CD8-positive, alpha-beta memory T cell (primary cell): Measurements from ENCODE around the gene FEM1B. TPM values are rescaled to one million over a fixed set of nuclear protein-coding genes. Genes with fewer than 3 reads are reported as not detected.

Source experiments
- CTCF ChIA-PET: fragments of 350-600 bp; sonication (Branson Sonifier 250); formaldehyde crosslinking; loops from one replicate; lab custom pipeline; 2021; ENCODE audit warnings: antibody characterized with exemption; lab: Charles Lee
- POLR2A ChIA-PET: fragments of 350-600 bp; sonication (Branson Sonifier 250); formaldehyde crosslinking; loops from one replicate; lab custom pipeline; 2021; ENCODE audit warnings: antibody characterized with exemption; lab: Charles Lee
- DNase-seq, 5 donors: peaks; one replicate each; pipeline versions ENCODE4 v3.0.0 to v3.0.0-alpha.2; 2020 to 2022; ENCODE audit warnings: mixed read lengths in 1 of 5
- H3K27ac ChIP-seq: one replicate; pipeline ENCODE4 v1.7.0; 2013; ENCODE audit warnings: low read depth, mild to moderate bottlenecking, low read length, moderate library complexity
- H3K27me3 ChIP-seq: 2 replicates; pipeline ENCODE4 v1.7.0; 2013; ENCODE audit warnings: low read length, mild to moderate bottlenecking; ENCODE audit not compliant: insufficient read depth, poor library complexity, severe bottlenecking
- H3K36me3 ChIP-seq: 2 replicates; pipeline ENCODE4 v1.7.0; 2013; ENCODE audit warnings: mild to moderate bottlenecking, low read length, moderate library complexity; ENCODE audit not compliant: insufficient read depth
- H3K4me1 ChIP-seq: 2 replicates; pipeline ENCODE4 v1.7.0; 2013; ENCODE audit warnings: mild to moderate bottlenecking, low read length, moderate library complexity; ENCODE audit not compliant: insufficient read depth
- H3K4me3 ChIP-seq: 2 replicates; pipeline ENCODE4 v1.7.0; 2013; ENCODE audit warnings: mild to moderate bottlenecking, low read length
- H3K9me3 ChIP-seq: 2 replicates; pipeline ENCODE4 v1.7.0; 2013; ENCODE audit warnings: mild to moderate bottlenecking, low read length
- H3K27ac Mint-ChIP-seq, 8 donors: one replicate each; pipeline ENCODE4 v1.8.0; 2020 to 2021; ENCODE audit warnings: mixed read lengths in 8 of 8, mild to moderate bottlenecking in 6 of 8, inconsistent platforms in 3 of 8, moderate library complexity in 3 of 8
- H3K27me3 Mint-ChIP-seq, 2 donors: one replicate each; pipeline ENCODE4 v1.8.0; 2020 to 2021; ENCODE audit warnings: mixed read lengths in 2 of 2, mild to moderate bottlenecking in 1 of 2, moderate library complexity in 1 of 2
- H3K36me3 Mint-ChIP-seq, 3 donors: one replicate each; pipeline ENCODE4 v1.8.0; 2020 to 2021; ENCODE audit warnings: mixed read lengths in 3 of 3, inconsistent platforms in 1 of 3, mild to moderate bottlenecking in 1 of 3
- H3K4me1 Mint-ChIP-seq, 3 donors: one replicate each; pipeline ENCODE4 v1.8.0; 2020 to 2021; ENCODE audit warnings: mixed read lengths in 3 of 3, inconsistent platforms in 1 of 3, mild to moderate bottlenecking in 1 of 3
- H3K4me3 Mint-ChIP-seq, 7 donors: one replicate each; pipeline ENCODE4 v1.8.0; 2020 to 2021; ENCODE audit warnings: mixed read lengths in 7 of 7, mild to moderate bottlenecking in 6 of 7, moderate library complexity in 4 of 7, inconsistent platforms in 2 of 7
- H3K9me3 Mint-ChIP-seq, 5 donors: one replicate each; pipeline ENCODE4 v1.8.0; 2020 to 2022; ENCODE audit warnings: mixed read lengths in 5 of 5, mild to moderate bottlenecking in 3 of 5, moderate library complexity in 2 of 5, inconsistent platforms in 1 of 5
- polyA plus RNA-seq: library from polyadenylated mRNA; unstranded; fragments of 300-500 nt; fragmentation: Illumina TruSeq; gene quantifications from one replicate; pipeline ENCODE4 v1.2.3, GENCODE V29; 2021
- total RNA-seq, 2 experiments: library from RNA; stranded (reverse); gene quantifications; one replicate each; pipeline ENCODE4 v1.2.3, GENCODE V29; 2021

The FEM1B gene
- total and polyA plus RNA-seq, 3 experiments from 2014 or later: 16.9 to 39.6 (median 37.7) TPM

DNA sequence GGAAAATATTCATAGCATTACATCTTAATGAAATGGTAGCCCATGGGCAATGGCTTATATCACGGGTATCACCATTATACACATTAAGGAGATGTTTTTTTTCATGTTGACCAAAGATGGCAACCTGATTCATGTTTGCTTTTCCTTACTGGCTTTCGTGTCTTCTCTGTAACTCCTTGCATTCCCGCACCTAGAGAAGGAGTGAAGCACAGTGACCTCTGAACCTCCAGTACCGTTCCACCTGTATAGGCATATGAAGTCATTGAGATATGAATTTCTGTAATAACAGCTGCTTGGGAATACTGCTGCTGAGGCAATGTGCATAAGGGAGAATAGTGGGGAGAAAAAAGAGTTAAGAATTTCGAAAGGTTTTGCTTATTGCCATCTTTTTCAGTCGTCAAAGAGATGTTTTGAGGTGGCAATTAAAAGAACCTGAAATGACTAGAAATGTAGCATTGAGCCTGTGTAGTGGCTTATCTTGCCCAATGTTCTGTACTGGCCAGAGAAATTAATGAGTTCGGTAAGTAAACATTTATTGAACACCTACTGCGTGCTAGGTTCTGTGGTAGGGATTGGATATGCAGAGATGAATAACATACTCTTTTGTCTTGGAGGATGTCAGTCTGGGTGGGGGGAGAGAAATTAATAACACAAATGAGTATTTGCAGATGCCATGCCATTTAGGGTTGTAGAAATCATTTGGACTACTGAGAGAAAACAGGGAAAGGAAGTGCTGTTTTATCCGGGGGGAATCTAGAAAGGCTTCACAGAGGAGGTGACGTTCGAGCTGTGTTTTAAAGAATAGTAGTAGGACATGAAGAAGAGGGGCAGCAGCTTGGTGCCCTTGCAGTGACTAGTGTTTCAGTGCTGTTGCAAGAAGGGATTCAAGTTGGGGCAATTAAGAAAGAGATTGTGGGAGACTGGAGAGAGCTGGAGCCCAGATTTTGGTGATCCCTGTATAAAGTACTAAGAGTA, 2.5 kb downstream of the FEM1B start:
- H3K27ac ChIP-seq: peak overlapping the region; percentile 89
- Mint-ChIP-seq H3K9me3 (no peaks in the 10 kb centered on the region), H3K27me3 (no peaks in the 10 kb centered on the region), H3K36me3 (peaks cover 4 to 36% (median 6%) of the 10 kb centered on the region in 3 donors), H3K4me1 (peaks cover 66 to 78% (median 74%) of the 10 kb centered on the region in 3 donors), H3K4me3 (peak overlapping the region; percentile 83 to 96 (median 94)), H3K27ac (peak overlapping the region; percentile 60 to 100 (median 79))
- CTCF ChIA-PET: interaction anchor here (0.7 to 1.7 kb wide), 5 partner anchors 9 to 27 kb away, joined by 3 to 9 read pairs (median 5); no protein-coding TSS in a partner anchor
- H3K36me3 ChIP-seq: peaks cover 6% of the 10 kb centered on the region
- DNase-seq: no peak
- H3K27me3 ChIP-seq: no peaks in the 10 kb centered on the region
- peaks cover 56% of the 10 kb centered on the region for H3K4me1 ChIP-seq
- H3K9me3 ChIP-seq: no peaks in the 10 kb centered on the region
- H3K4me3 ChIP-seq: peak overlapping the region; percentile 33
- POLR2A ChIA-PET: no interaction called here

DNA sequence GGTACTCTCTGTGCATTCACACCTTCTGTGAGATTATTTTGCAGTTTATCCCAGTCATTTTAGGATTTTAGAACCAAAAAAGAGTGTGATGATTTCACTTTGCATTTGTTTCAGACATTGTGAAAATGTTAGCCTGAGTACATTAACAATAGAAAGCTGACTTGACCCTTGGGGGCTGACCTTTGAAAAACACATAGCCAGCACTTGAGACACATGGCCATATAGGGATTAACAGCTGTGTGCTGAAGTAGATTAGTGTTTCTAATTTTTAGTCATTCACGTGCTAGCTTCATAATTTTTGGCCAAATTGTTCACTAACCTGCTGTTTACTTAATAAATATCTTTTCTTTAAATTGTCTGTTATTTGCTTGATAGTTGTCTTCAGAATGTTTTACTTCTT, 3.5 kb downstream of the FEM1B start:
- ChIA-PET POLR2A (no interaction called here), CTCF (interaction anchor here (1.2 to 1.7 kb wide), 4 partner anchors 9 to 28 kb away, joined by 3 to 9 read pairs (median 5); no protein-coding TSS in a partner anchor)
- Mint-ChIP-seq H3K4me3 (peak overlapping the region; percentile 69 to 96 (median 93)), H3K36me3 (peaks cover 4 to 45% (median 6%) of the 10 kb centered on the region in 3 donors), H3K27ac (peak overlapping the region in 3 of 8 donors; percentile 32 to 95 (median 54)), H3K27me3 (no peaks in the 10 kb centered on the region), H3K9me3 (no peaks in the 10 kb centered on the region), H3K4me1 (peaks cover 74 to 83% (median 82%) of the 10 kb centered on the region in 3 donors)
- Histone ChIP-seq H3K4me1 (peaks cover 64% of the 10 kb centered on the region), H3K36me3 (peaks cover 9% of the 10 kb centered on the region), H3K27ac (peak overlapping the region; percentile 50), H3K9me3 (no peaks in the 10 kb centered on the region), H3K27me3 (no peaks in the 10 kb centered on the region), H3K4me3 (peak overlapping the region; percentile 33)
- no peak for DNase-seq

DNA sequence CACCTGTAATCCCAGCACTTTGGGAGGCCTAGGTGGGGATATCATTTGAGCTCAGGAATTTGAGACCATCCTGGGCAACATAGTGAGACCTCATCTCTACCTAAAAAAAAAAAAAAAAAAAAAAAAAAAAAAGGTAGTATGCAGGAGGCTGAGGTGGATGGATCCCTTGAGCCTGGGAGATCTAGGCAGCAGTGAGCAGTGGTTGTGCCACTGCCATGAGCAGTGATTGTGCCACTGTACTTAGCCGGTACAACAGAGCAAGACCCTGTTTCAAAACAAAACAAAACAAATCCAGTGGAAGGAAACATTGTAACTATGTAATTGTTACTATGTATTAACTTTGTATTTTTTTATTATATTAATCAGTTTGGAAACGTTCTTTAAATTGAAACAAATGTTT, 5.9 kb downstream of the FEM1B start:
- ChIA-PET CTCF (no interaction called here), POLR2A (no interaction called here)
- no peak for DNase-seq
- peak overlapping the region in 1 of 7 donors; percentile 21 for H3K4me3 Mint-ChIP-seq
- Histone ChIP-seq H3K27me3 (no peaks in the 10 kb centered on the region), H3K9me3 (no peaks in the 10 kb centered on the region), H3K27ac (no peak overlapping the region), H3K4me3 (no peak overlapping the region), H3K36me3 (peaks cover 9% of the 10 kb centered on the region), H3K4me1 (peaks cover 66% of the 10 kb centered on the region)
- H3K27ac Mint-ChIP-seq: peak overlapping the region in 2 of 8 donors; percentile 38 to 66
- H3K9me3 Mint-ChIP-seq: no peaks in the 10 kb centered on the region
- peaks cover 6 to 51% (median 9%) of the 10 kb centered on the region in 3 donors for H3K36me3 Mint-ChIP-seq
- no peaks in the 10 kb centered on the region for H3K27me3 Mint-ChIP-seq
- peaks cover 78 to 93% (median 92%) of the 10 kb centered on the region in 3 donors for H3K4me1 Mint-ChIP-seq

DNA sequence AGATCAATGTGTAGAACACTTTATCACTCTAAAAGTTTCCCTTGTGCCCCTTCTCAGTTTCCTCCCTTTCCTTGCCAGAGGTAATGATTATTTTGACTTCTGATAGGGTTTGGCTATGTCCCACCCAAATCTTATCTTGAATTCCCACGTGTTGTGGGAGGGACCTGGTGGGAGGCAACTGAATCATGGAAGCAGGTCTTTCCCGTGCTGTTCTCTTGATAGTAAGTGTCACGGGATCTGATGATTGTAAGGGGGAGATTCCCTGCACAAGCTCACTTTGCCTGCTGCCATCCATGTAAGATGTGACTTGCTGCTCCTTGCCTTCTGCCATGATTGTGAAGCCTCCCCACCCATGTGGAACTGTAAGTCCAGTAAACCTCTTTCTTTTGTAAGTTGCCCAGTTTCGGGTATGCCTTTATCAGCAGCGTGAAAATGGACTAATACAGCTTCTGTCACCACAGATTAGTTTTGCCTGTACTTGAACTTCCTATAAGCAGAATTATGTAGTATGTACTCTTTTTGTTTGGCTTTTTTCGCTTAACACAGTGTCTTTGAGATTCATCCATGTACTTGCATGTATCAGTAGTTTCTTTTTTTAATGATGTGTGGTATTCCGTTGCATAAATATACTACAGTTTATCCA, 7.2 kb downstream of the FEM1B start:
- peaks cover 13% of the 10 kb centered on the region for H3K36me3 ChIP-seq
- H3K27me3 ChIP-seq: no peaks in the 10 kb centered on the region
- H3K27ac ChIP-seq: no peak overlapping the region
- H3K4me1 ChIP-seq: peaks cover 66% of the 10 kb centered on the region
- H3K9me3 ChIP-seq: no peaks in the 10 kb centered on the region
- ChIA-PET CTCF (interaction anchor here (1.5 kb wide), 1 partner anchor 32 kb away, joined by 3 read pairs; no protein-coding TSS in a partner anchor), POLR2A (interaction anchor here (0.7 kb wide), 1 partner anchor 11 kb away, joined by 3 read pairs; no protein-coding TSS in a partner anchor)
- H3K4me3 ChIP-seq: no peak overlapping the region
- DNase-seq: no peak
- Mint-ChIP-seq H3K27me3 (no peaks in the 10 kb centered on the region), H3K27ac (peak overlapping the region in 2 of 8 donors; percentile 36 to 81), H3K36me3 (peaks cover 6 to 48% (median 9%) of the 10 kb centered on the region in 3 donors), H3K4me3 (peak overlapping the region in 4 of 7 donors; percentile 23 to 54 (median 44)), H3K4me1 (peaks cover 77 to 93% (median 92%) of the 10 kb centered on the region in 3 donors), H3K9me3 (no peaks in the 10 kb centered on the region)

DNA sequence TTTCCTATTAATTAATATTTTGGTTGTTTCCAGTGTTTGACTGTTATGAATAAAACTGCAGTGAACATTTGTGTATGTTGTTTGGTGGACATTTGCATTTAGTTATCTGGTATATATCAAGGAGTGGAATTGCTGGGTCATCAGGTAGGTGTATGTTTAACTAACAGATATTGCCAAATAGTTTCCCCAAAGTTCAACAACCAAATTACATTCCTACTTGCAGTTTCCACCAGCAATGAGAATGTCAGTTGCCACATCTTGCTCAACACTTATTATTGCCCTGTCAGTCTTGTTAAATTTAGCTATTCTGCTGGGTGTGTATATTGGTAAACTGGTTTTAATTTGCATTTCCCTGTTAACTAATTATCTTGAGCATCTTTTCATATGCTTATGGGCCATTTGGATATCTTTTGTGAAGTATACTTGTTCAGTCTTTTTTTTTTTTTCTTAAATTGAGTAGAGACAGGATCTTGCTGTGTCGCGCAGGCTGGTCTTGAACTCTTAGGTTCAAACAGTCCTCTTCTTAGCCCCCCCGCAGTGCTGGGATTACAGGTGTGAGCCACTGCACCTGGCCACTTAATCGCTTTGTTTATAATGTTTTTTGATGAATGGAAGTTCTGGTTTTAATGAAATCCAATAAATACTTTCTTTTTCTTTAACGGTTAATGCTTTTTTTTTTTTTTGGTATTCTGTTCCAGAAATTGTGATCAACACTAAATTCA, 7.9 kb downstream of the FEM1B start:
- Histone ChIP-seq H3K4me1 (peaks cover 60% of the 10 kb centered on the region), H3K27me3 (no peaks in the 10 kb centered on the region), H3K4me3 (no peak overlapping the region), H3K36me3 (peaks cover 20% of the 10 kb centered on the region), H3K27ac (no peak overlapping the region), H3K9me3 (no peaks in the 10 kb centered on the region)
- DNase-seq: no peak
- Mint-ChIP-seq H3K9me3 (no peaks in the 10 kb centered on the region), H3K27ac (peak overlapping the region in 2 of 8 donors; percentile 21 to 66), H3K4me1 (peaks cover 76 to 93% (median 92%) of the 10 kb centered on the region in 3 donors), H3K36me3 (peaks cover 11 to 50% (median 12%) of the 10 kb centered on the region in 3 donors), H3K27me3 (no peaks in the 10 kb centered on the region), H3K4me3 (peak overlapping the region in 4 of 7 donors; percentile 10 to 54 (median 22))
- CTCF ChIA-PET: interaction anchor here (1.5 kb wide), 1 partner anchor 32 kb away, joined by 3 read pairs; no protein-coding TSS in a partner anchor
- POLR2A ChIA-PET: interaction anchor here (0.7 kb wide), 1 partner anchor 10 kb away, joined by 3 read pairs; no protein-coding TSS in a partner anchor

DNA sequence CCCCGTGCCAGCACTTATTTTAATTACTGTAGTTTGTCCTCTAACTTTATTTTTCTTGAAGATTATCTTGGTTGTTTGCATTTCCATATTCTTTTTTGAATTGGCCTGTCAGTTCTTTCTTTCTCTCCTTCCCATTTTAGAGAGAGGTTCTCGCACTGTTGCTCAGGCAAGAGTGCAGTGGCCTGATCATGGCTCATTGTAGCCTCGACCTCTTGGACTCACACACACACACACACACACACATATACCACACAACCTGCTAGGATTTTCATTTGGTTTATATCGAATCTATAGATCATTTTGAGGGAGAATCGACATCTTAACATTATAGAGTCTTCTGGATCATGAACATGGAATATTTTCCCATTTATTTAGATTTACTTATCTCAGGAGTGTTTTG, 8.7 kb downstream of the FEM1B start:
- H3K4me1 ChIP-seq: peaks cover 51% of the 10 kb centered on the region
- H3K27me3 Mint-ChIP-seq: no peaks in the 10 kb centered on the region
- H3K4me3 ChIP-seq: no peak overlapping the region
- no peaks in the 10 kb centered on the region for H3K9me3 Mint-ChIP-seq
- peaks cover 73 to 93% (median 90%) of the 10 kb centered on the region in 3 donors for H3K4me1 Mint-ChIP-seq
- H3K27me3 ChIP-seq: no peaks in the 10 kb centered on the region
- POLR2A ChIA-PET: no interaction called here
- peak overlapping the region in 1 of 8 donors; percentile 4 for H3K27ac Mint-ChIP-seq
- H3K9me3 ChIP-seq: no peaks in the 10 kb centered on the region
- peaks cover 11 to 56% (median 17%) of the 10 kb centered on the region in 3 donors for H3K36me3 Mint-ChIP-seq
- CTCF ChIA-PET: no interaction called here
- peak overlapping the region in 4 of 7 donors; percentile 25 to 66 (median 32) for H3K4me3 Mint-ChIP-seq
- H3K27ac ChIP-seq: no peak overlapping the region
- DNase-seq: no peak
- peaks cover 27% of the 10 kb centered on the region for H3K36me3 ChIP-seq

DNA sequence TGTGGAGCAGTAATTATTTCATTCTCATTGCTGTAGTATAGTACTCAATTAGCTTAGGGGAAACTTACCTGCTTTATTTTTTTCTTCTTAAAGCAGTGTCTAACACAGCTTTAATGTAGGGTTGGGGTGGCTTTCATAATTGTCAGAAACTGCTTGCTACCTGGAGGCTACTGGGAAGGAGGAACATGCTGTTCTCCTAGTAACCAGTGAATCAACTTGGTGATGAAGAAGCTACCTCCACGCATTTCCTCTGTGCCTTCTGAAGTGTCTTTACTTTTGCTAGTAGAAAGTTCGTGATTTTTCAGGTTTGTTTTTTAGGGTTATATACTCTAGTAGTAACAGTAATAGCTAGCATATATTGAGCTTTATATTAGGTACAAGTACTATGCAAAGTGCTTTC, 11.5 kb downstream of the FEM1B start:
- Histone ChIP-seq H3K4me3 (no peak overlapping the region), H3K36me3 (peaks cover 27% of the 10 kb centered on the region), H3K4me1 (peaks cover 39% of the 10 kb centered on the region), H3K9me3 (no peaks in the 10 kb centered on the region), H3K27ac (no peak overlapping the region), H3K27me3 (no peaks in the 10 kb centered on the region)
- H3K4me3 Mint-ChIP-seq: no peak overlapping the region
- H3K27me3 Mint-ChIP-seq: no peaks in the 10 kb centered on the region
- no peak for DNase-seq
- H3K9me3 Mint-ChIP-seq: no peaks in the 10 kb centered on the region
- H3K4me1 Mint-ChIP-seq: peaks cover 68 to 96% (median 94%) of the 10 kb centered on the region in 3 donors
- ChIA-PET POLR2A (no interaction called here), CTCF (interaction anchor here (1.1 to 1.8 kb wide), 2 partner anchors 9 to 17 kb away, joined by 3 to 5 read pairs; no protein-coding TSS in a partner anchor)
- H3K36me3 Mint-ChIP-seq: peaks cover 11 to 69% (median 20%) of the 10 kb centered on the region in 3 donors
- peak overlapping the region in 3 of 8 donors; percentile 12 to 32 (median 19) for H3K27ac Mint-ChIP-seq
